HG02642 (cell line): Measurements from ENCODE around the gene MRPL4.
"Not testable (repeated sequence)": the region's sequence is repeated elsewhere in the genome, so short reads cannot be mapped to it uniquely, and the experiment has no call there.

Source experiments
- ATAC-seq: cut with Tn5 transposase; IDR thresholded peaks from one replicate; pipeline ENCODE4 v1.9.1; 2021; ENCODE audit warnings: mild to moderate bottlenecking; ENCODE audit not compliant: unreplicated experiment, poor library complexity

Gene MRPL4

GRCh38 chr19:10259162-10259905 lies 7.3 kb downstream of the MRPL4 start:
- no peak for ATAC-seq

- ATAC-seq, result no peak
These were observed 8.1 kb downstream of the MRPL4 start for GRCh38 chr19:10260141-10260584.

- no peak for ATAC-seq
These were observed 10.8 kb downstream of the MRPL4 start for GRCh38 chr19:10262771-10263170.

GRCh38 chr19:10266706-10267105 lies 14.7 kb downstream of the MRPL4 start:
- ATAC-seq, result no peak

- ATAC-seq, result no peak
These were observed 16.1 kb downstream of the MRPL4 start for GRCh38 chr19:10268071-10268470.

- ATAC-seq, result peak; percentile 46
These were observed 17.5 kb downstream of the MRPL4 start for GRCh38 chr19:10269333-10270179.

GRCh38 chr19:10270180-10270615 lies 18.2 kb downstream of the MRPL4 start:
- ATAC-seq, result peak; percentile 38

- ATAC-seq, result peak; percentile 54
These were observed 18.8 kb downstream of the MRPL4 start, which contains the start of gene ICAM1 for GRCh38 chr19:10270616-10271394. Gene ICAM1 (plus strand): TSS chr19:10271120. CDS start chr19:10271160, 40 bp downstream.

- ATAC-seq, result peak; percentile 31
These were observed 19.6 kb downstream of the MRPL4 start for GRCh38 chr19:10271543-10272086.

- no peak for ATAC-seq
These were observed 22.6 kb downstream of the MRPL4 start for GRCh38 chr19:10274589-10274988.

- ATAC-seq, result no peak
These were observed 26.0 kb downstream of the MRPL4 start for GRCh38 chr19:10277795-10278589.

GRCh38 chr19:10278935-10279334 lies 26.9 kb downstream of the MRPL4 start:
- ATAC-seq, result no peak

- ATAC-seq, result no peak
These were observed 27.9 kb downstream of the MRPL4 start for GRCh38 chr19:10279737-10280442.

- ATAC-seq, result not testable (repeated sequence)
These were observed 30.0 kb downstream of the MRPL4 start for GRCh38 chr19:10282043-10282442.

GRCh38 chr19:10283301-10284064 lies 31.5 kb downstream of the MRPL4 start:
- no peak for ATAC-seq

GRCh38 chr19:10284065-10284959 lies 32.3 kb downstream of the MRPL4 start:
- no peak for ATAC-seq

- ATAC-seq, result no peak
These were observed 32.9 kb downstream of the MRPL4 start for GRCh38 chr19:10284960-10285278.
